K562 (cell line): ENCODE data around the gene UNC45B. TPM values are rescaled to one million over a fixed set of nuclear protein-coding genes. Genes with fewer than 3 reads are reported as not detected.
"Not testable (repeated sequence)": the region's sequence is repeated elsewhere in the genome, so short reads cannot be mapped to it uniquely, and the experiment has no call there.

Experiments
- ATAC-seq: fragments of 200-7000 bp; cut with Tn5 transposase; 3 replicates; pipeline ENCODE4 v1.9.1; 2020; ENCODE audit warnings: moderate library complexity
- BruUV-seq: library from RNA; stranded (reverse); fragments of 400-500 nt; replicated peaks from 2 replicates; lab custom pipeline; 2021; lab: Mats Ljungman, UMichigan
- CTCF ChIA-PET: fragments of 300-600 bp; formaldehyde crosslinking; extraction: SDS; loops from one replicate; lab custom pipeline; 2021; ENCODE audit warnings: low intra/inter-chr PET ratio; lab: Yijun Ruan, JAX
- POLR2A ChIA-PET: fragments of 300-600, 350-650 bp; sonication (Branson Sonifier 250); formaldehyde crosslinking; extraction: SDS; loops from one replicate; lab custom pipeline; 2021; ENCODE audit warnings: antibody characterized with exemption, inconsistent platforms; lab: Yijun Ruan, JAX
- DNase-seq, 4 experiments: peaks; one replicate each; pipeline versions ENCODE4 v3.0.0 to v3.0.0-alpha.2; 2011 to 2018; ENCODE audit warnings: low spot score in 3 of 4, mixed read lengths in 3 of 4; ENCODE audit errors: extremely low read depth in 1 of 4
- FAIRE-seq: peaks from 2 replicates; lab custom pipeline; 2011; peaks lifted over from hg19 to GRCh38; lab: Jason Lieb, UNC
- H2AFZ ChIP-seq: 2 replicates; pipeline ENCODE4 v1.6.0; 2011; ENCODE audit warnings: low read depth, low read length, control low read depth, inconsistent platforms
- H3K27ac ChIP-seq: fragments of 200-600 bp; 3 replicates; pipeline ENCODE4 v1.8.0; 2011; ENCODE audit warnings: low read depth, mild to moderate bottlenecking, control low read depth, inconsistent platforms, low read length, moderate library complexity, mixed read lengths; ENCODE audit errors: extremely low read depth
- H3K27me3 ChIP-seq, 2 experiments: fragments of 300-600 bp in 1 of 2; 2 replicates in 1 of 2; 3 replicates in 1 of 2; pipeline versions ENCODE4 v1.6.0 to v1.8.0; 2011; ENCODE audit warnings: inconsistent platforms in 2 of 2, low read length in 2 of 2, mild to moderate bottlenecking in 1 of 2, mixed read lengths in 1 of 2, moderate library complexity in 1 of 2; ENCODE audit not compliant: control insufficient read depth in 2 of 2, insufficient read depth in 2 of 2
- H3K36me3 ChIP-seq: fragments of 300-600 bp; 3 replicates; pipeline ENCODE4 v1.8.0; 2011; ENCODE audit warnings: mild to moderate bottlenecking, low read length, inconsistent platforms; ENCODE audit not compliant: control insufficient read depth, insufficient read depth
- H3K4me1 ChIP-seq, 2 experiments: fragments of 200-600 bp in 1 of 2; replicated peaks in 1 of 2; 2 replicates in 1 of 2; 3 replicates in 1 of 2; pipeline versions ENCODE4 v1.5.1 to v1.8.0; 2011; ENCODE audit warnings: inconsistent platforms in 2 of 2, low read length in 2 of 2, mild to moderate bottlenecking in 1 of 2, mixed read lengths in 1 of 2, moderate library complexity in 1 of 2; ENCODE audit not compliant: control insufficient read depth in 2 of 2, insufficient read depth in 2 of 2
- H3K4me2 ChIP-seq: 2 replicates; pipeline ENCODE4 v1.6.1; 2011; ENCODE audit warnings: low read length, control low read depth, inconsistent platforms, mixed read lengths; ENCODE audit not compliant: insufficient read depth
- H3K4me3 ChIP-seq: fragments of 200-600 bp; sonication (generic), shearing (Covaris generic); 2 replicates; pipeline ENCODE4 v1.5.1; 2016; ENCODE audit warnings: control low read depth, inconsistent platforms
- H3K79me2 ChIP-seq: fragments of 200-600 bp; 3 replicates; pipeline ENCODE4 v1.8.0; 2011; ENCODE audit warnings: low read length, inconsistent platforms; ENCODE audit not compliant: control insufficient read depth, insufficient read depth
- H3K9ac ChIP-seq, 2 experiments: 2 replicates each; pipeline versions ENCODE4 v1.6.0 to v1.6.1; 2011; ENCODE audit warnings: low read depth in 2 of 2, low read length in 2 of 2, control low read depth in 1 of 2, inconsistent platforms in 1 of 2, mild to moderate bottlenecking in 1 of 2, mixed read lengths in 1 of 2; ENCODE audit not compliant: insufficient read depth in 1 of 2
- H3K9me1 ChIP-seq: one replicate; pipeline ENCODE4 v1.6.0; 2011; ENCODE audit warnings: inconsistent platforms, mild to moderate bottlenecking, low read length, moderate library complexity; ENCODE audit not compliant: control insufficient read depth, insufficient read depth
- H3K9me3 ChIP-seq: replicated peaks from 2 replicates; pipeline ENCODE4 v1.5.1; 2011; ENCODE audit warnings: low read depth, low read length, inconsistent platforms; ENCODE audit not compliant: control insufficient read depth, insufficient read depth
- H4K20me1 ChIP-seq: replicated peaks from 2 replicates; pipeline ENCODE4 v1.6.1; 2011; ENCODE audit warnings: low read length, inconsistent platforms, mixed read lengths; ENCODE audit not compliant: control insufficient read depth, insufficient read depth
- CEBPB ChIP-seq: fragments of 450-650 bp; IDR thresholded peaks from 2 replicates; pipeline ENCODE4 v1.6.1; 2016; ENCODE audit warnings: missing genetic modification characterization, missing compliant biosample characterization
- MEF2D ChIP-seq: conservative IDR thresholded peaks from 2 replicates; pipeline ENCODE4 v1.6.1; 2016; ENCODE audit warnings: low read depth, missing genetic modification characterization, missing compliant biosample characterization
- THRB ChIP-seq: fragments of 450-650 bp; formaldehyde crosslinking; conservative IDR thresholded peaks from 2 replicates; pipeline ENCODE4 v1.4.0; 2022; ENCODE audit warnings: mild to moderate bottlenecking, missing genetic modification characterization
- ZNF12 ChIP-seq: sonication (generic); formaldehyde crosslinking; IDR thresholded peaks from 2 replicates; pipeline ENCODE4 v1.4.0; 2020; ENCODE audit warnings: mild to moderate bottlenecking, missing genetic modification reagents
- ZNF197 ChIP-seq: fragments of 200-800 bp; sonication (Bioruptor generic); IDR thresholded peaks from 2 replicates; pipeline ENCODE4 v1.6.1; 2016; ENCODE audit warnings: low read depth, missing genetic modification characterization, missing compliant biosample characterization
- ZNF551 ChIP-seq: fragments of 250-450 bp; sonication (Bioruptor Pico); IDR thresholded peaks from 2 replicates; pipeline ENCODE4 v1.5.0; 2021; ENCODE audit warnings: mild to moderate bottlenecking, moderate library complexity
- ZNF609 ChIP-seq: sonication (generic); formaldehyde crosslinking; IDR thresholded peaks from 2 replicates; pipeline ENCODE4 v1.8.1; 2023; ENCODE audit warnings: missing genetic modification reagents, mild to moderate bottlenecking, borderline replicate concordance
- WGBS: fragments of 100-300 bp; shearing (Covaris generic); methylation state at CpG from one replicate; pipeline ENCODE4 v1.1.6; 2016; ENCODE audit warnings: low coverage, mixed read lengths; ENCODE audit not compliant: insufficient coverage; ENCODE audit errors: missing lambda C conversion rate; 5-methylcytosine and 5-hydroxymethylcytosine counted together
- in situ Hi-C: fragments of 300-500 bp; cut with MboI; formaldehyde crosslinking; loops from 4 replicates; pipeline ENCODE4 v1.15.0; 2018; ENCODE audit warnings: inconsistent platforms, mixed read lengths
- intact Hi-C: fragments of 100-400 bp; cut with micrococcal nuclease; formaldehyde crosslinking; loops from 2 replicates; pipeline ENCODE4 v1.14.2; 2022
- polyA plus RNA-seq, 8 experiments: library from polyadenylated mRNA; depleted of rRNA in 4 of 8; stranded (reverse) in 5 of 8; unstranded in 3 of 8; fragments of >200 nt; fragmentation: Nextera tagmentation in 2 of 8; fragmentation: Illumina TruSeq in 1 of 8; extraction: Ambion mirVana in 2 of 8; extraction: Trizol in 1 of 8; gene quantifications; 2 replicates each; pipeline versions ENCODE4 v1.2.1 to v1.2.3, GENCODE V29; 2011 to 2014; ENCODE audit warnings: inconsistent platforms in 1 of 8, missing spikeins in 1 of 8
- total RNA-seq, 7 experiments: library from RNA; depleted of rRNA in 6 of 7; stranded (reverse); fragments of >200 nt in 6 of 7; fragmentation: Illumina TruSeq in 2 of 7; extraction: Trizol in 2 of 7; gene quantifications; 2 replicates each; pipeline versions ENCODE4 v1.2.1 to v1.2.3, GENCODE V29; 2011 to 2021; ENCODE audit warnings: low replicate concordance in 1 of 7

UNC45B gene
- total and polyA plus RNA-seq, 9 of the 15 experiments (the other 6 are each of a cell fraction or from before 2014, with no cell fraction given), result not detected

DNA sequence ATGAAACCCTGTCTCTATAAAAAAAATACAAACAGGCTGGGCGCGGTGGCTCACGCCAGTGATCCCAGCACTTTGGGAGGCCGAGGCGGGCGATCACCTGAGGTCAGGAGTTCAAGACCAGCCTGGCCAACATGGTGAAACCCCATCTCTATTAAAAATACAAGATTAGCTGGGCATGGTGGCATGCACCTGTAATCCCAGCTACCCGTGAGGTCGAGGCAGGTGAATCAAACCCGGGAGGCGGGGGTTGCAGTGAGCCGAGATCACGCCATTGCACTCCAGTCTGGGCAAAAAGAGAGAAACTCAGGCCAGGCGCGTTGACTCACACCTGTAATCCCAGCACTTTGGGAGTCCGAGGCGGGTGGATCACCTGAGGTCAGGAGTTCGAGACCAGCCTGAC, 36.8 kb upstream of the UNC45B start:
- H3K27me3 ChIP-seq, H3K9ac ChIP-seq, CTCF ChIA-PET, H4K20me1 ChIP-seq, H3K27ac ChIP-seq, H3K9me1 ChIP-seq, BruUV-seq, H3K4me2 ChIP-seq, H3K79me2 ChIP-seq, FAIRE-seq, H3K4me1 ChIP-seq, H3K4me3 ChIP-seq, H2AFZ ChIP-seq, ATAC-seq, DNase-seq, H3K9me3 ChIP-seq, intact Hi-C loops: not testable (repeated sequence)
- WGBS, result 98% methylated on average over 12 of the region's 17 CpGs
- in situ Hi-C loops, result loop anchor here (10.0 kb wide), 1 partner anchor 576 kb away; no protein-coding TSS in a partner anchor
- H3K36me3 ChIP-seq, result peaks cover 21% of the 10 kb centered on the region; the same call in 2 of the 3 replicates
- POLR2A ChIA-PET, result interaction anchor here (0.7 kb wide), 1 partner anchor 16 kb away, joined by 3 read pairs; no protein-coding TSS in a partner anchor

GRCh38 chr17:35116845-35117244, 30.8 kb upstream of the UNC45B start:
- Histone ChIP-seq H3K4me3 (no peak overlapping the region), H3K9me3 (no peaks in the 10 kb centered on the region), H3K9me1 (no peaks in the 10 kb centered on the region), H3K27ac (no peak overlapping the region; the same call in 2 of the 3 replicates), H4K20me1 (no peaks in the 10 kb centered on the region), H2AFZ (no peak overlapping the region), H3K79me2 (peaks cover 21% of the 10 kb centered on the region), H3K9ac (no peak overlapping the region), H3K36me3 (peaks cover 22% of the 10 kb centered on the region; the same call in 2 of the 3 replicates), H3K27me3 (peaks cover 0 to 7% of the 10 kb centered on the region in 2 experiments; a peak in 1 of 5 replicates), H3K4me1 (peaks cover 12 to 20% of the 10 kb centered on the region in 2 experiments; a peak in 4 of 5 replicates), H3K4me2 (no peak overlapping the region)
- CTCF ChIA-PET, result interaction anchor here (1.2 kb wide), 1 partner anchor 119 kb away, joined by 3 read pairs; no protein-coding TSS in a partner anchor
- POLR2A ChIA-PET, result no interaction called here
- DNase-seq (no peak), ATAC-seq (no peak), FAIRE-seq (no peak)
- in situ Hi-C loops (loop anchor here (10.0 kb wide), 1 partner anchor 582 kb away; no protein-coding TSS in a partner anchor), intact Hi-C loops (loop anchor here (5.0 kb wide), 1 partner anchor 575 kb away; no protein-coding TSS in a partner anchor)
- WGBS, result 88% methylated on average over 12 of the region's 12 CpGs
- no TSS peak for BruUV-seq
- no peak for TF ChIP-seq CEBPB (tag)
- no peak for TF ChIP-seq ZNF551 (CRISPR knock-in tag)
- no peak for TF ChIP-seq ZNF609 (CRISPR knock-in tag)
- no peak for TF ChIP-seq ZNF197 (CRISPR knock-in tag)
- no peak for TF ChIP-seq ZNF12 (CRISPR knock-in tag)
- no peak for TF ChIP-seq THRB (CRISPR knock-in tag)
- TF ChIP-seq MEF2D (tag), result no peak
